Measurements from ENCODE around the gene ASTN1. TPM values are rescaled to one million over a fixed set of nuclear protein-coding genes. Genes with fewer than 3 reads are reported as not detected.

The ASTN1 gene
- total RNA-seq, 3 donors from 2014 or later (not counting 1 experiment from before 2014, with no cell fraction given): not detected

- Histone ChIP-seq H3K27me3 (ENCODE audit: control insufficient read depth, insufficient read depth, low read length) (no peaks in the 10 kb centered on the region), H3K9me3 (ENCODE audit: control insufficient read depth, insufficient read depth, low read length) (no peaks in the 10 kb centered on the region), H3K27ac (ENCODE audit: low read length) (no peak overlapping the region), H3K4me1 (ENCODE audit: control insufficient read depth, insufficient read depth, low read length) (no peaks in the 10 kb centered on the region), H3K36me3 (ENCODE audit: control insufficient read depth, insufficient read depth, low read length) (no peaks in the 10 kb centered on the region), H3K4me3 (ENCODE audit: low read length) (no peak overlapping the region)
- Mint-ChIP-seq H3K27me3 (ENCODE audit: low read depth in 2 of 2) (peaks cover 0 to 2% of the 10 kb centered on the region in 2 donors), H3K36me3 (no peaks in the 10 kb centered on the region), H3K9me3 (peaks cover 10 to 11% of the 10 kb centered on the region in 2 donors), H3K4me1 (no peaks in the 10 kb centered on the region), H3K27ac (no peak overlapping the region), H3K4me3 (no peak overlapping the region)
- intact Hi-C loops (cut with micrococcal nuclease): no loop called here
- 79% methylated on average over 8 of the region's 8 CpGs for WGBS (ENCODE audit: insufficient coverage)
- no peak for TF ChIP-seq CTCF (IDR thresholded peaks at IDR 0.05)
- ATAC-seq: no peak
- DNase-seq: no peak
Measured at GRCh38 chr1:176829261-176829660, 335.3 kb downstream of the ASTN1 start.

- Histone ChIP-seq H3K27me3 (ENCODE audit: control insufficient read depth, insufficient read depth, low read length) (no peaks in the 10 kb centered on the region), H3K27ac (ENCODE audit: low read length) (no peak overlapping the region), H3K9me3 (ENCODE audit: control insufficient read depth, insufficient read depth, low read length) (no peaks in the 10 kb centered on the region), H3K4me1 (ENCODE audit: control insufficient read depth, insufficient read depth, low read length) (no peaks in the 10 kb centered on the region), H3K36me3 (ENCODE audit: control insufficient read depth, insufficient read depth, low read length) (no peaks in the 10 kb centered on the region), H3K4me3 (ENCODE audit: low read length) (no peak overlapping the region)
- no peaks in the 10 kb centered on the region for H3K4me1 Mint-ChIP-seq
- intact Hi-C loops (cut with micrococcal nuclease): no loop called here
- no peak overlapping the region for H3K4me3 Mint-ChIP-seq
- no peaks in the 10 kb centered on the region for H3K36me3 Mint-ChIP-seq
- H3K9me3 Mint-ChIP-seq: peaks cover 7 to 9% of the 10 kb centered on the region in 2 donors
- no peak for DNase-seq
- ATAC-seq: no peak
- no peak overlapping the region for H3K27ac Mint-ChIP-seq
- 62% methylated on average over 1 of the region's 1 CpG for WGBS (ENCODE audit: insufficient coverage)
- no peak for TF ChIP-seq CTCF (IDR thresholded peaks at IDR 0.05)
- peaks cover 0 to 2% of the 10 kb centered on the region in 2 donors for H3K27me3 Mint-ChIP-seq (ENCODE audit: low read depth in 2 of 2)
Measured at GRCh38 chr1:176826265-176826664, 338.2 kb downstream of the ASTN1 start.

- no peak overlapping the region for H3K27ac Mint-ChIP-seq
- no peaks in the 10 kb centered on the region for H3K9me3 ChIP-seq (ENCODE audit: control insufficient read depth, insufficient read depth, low read length)
- intact Hi-C loops (cut with micrococcal nuclease): no loop called here
- no peaks in the 10 kb centered on the region for H3K4me1 ChIP-seq (ENCODE audit: control insufficient read depth, insufficient read depth, low read length)
- no peak for DNase-seq
- WGBS (ENCODE audit: insufficient coverage): 82% methylated on average over 5 of the region's 5 CpGs
- peaks cover 5 to 6% of the 10 kb centered on the region in 2 donors for H3K9me3 Mint-ChIP-seq
- H3K4me1 Mint-ChIP-seq: no peaks in the 10 kb centered on the region
- H3K27ac ChIP-seq (ENCODE audit: low read length): no peak overlapping the region
- no peak for TF ChIP-seq CTCF (IDR thresholded peaks at IDR 0.05)
- H3K27me3 ChIP-seq (ENCODE audit: control insufficient read depth, insufficient read depth, low read length): no peaks in the 10 kb centered on the region
- H3K36me3 Mint-ChIP-seq: no peaks in the 10 kb centered on the region
- H3K27me3 Mint-ChIP-seq (ENCODE audit: low read depth in 2 of 2): peaks cover 0 to 2% of the 10 kb centered on the region in 2 donors
- ATAC-seq: no peak
- no peaks in the 10 kb centered on the region for H3K36me3 ChIP-seq (ENCODE audit: control insufficient read depth, insufficient read depth, low read length)
- H3K4me3 ChIP-seq (ENCODE audit: low read length): no peak overlapping the region
- H3K4me3 Mint-ChIP-seq: no peak overlapping the region
Measured at GRCh38 chr1:176820391-176821031, 344.0 kb downstream of the ASTN1 start.

GRCh38 chr1:176816232-176816631 is 348.3 kb downstream of the ASTN1 start:
- H3K27ac ChIP-seq (ENCODE audit: low read length): no peak overlapping the region
- H3K4me3 ChIP-seq (ENCODE audit: low read length): no peak overlapping the region
- Mint-ChIP-seq H3K4me3 (no peak overlapping the region), H3K27me3 (ENCODE audit: low read depth in 2 of 2) (no peaks in the 10 kb centered on the region), H3K27ac (no peak overlapping the region), H3K4me1 (no peaks in the 10 kb centered on the region), H3K36me3 (no peaks in the 10 kb centered on the region), H3K9me3 (peaks cover 5 to 6% of the 10 kb centered on the region in 2 donors)
- H3K4me1 ChIP-seq (ENCODE audit: control insufficient read depth, insufficient read depth, low read length): no peaks in the 10 kb centered on the region
- no peaks in the 10 kb centered on the region for H3K36me3 ChIP-seq (ENCODE audit: control insufficient read depth, insufficient read depth, low read length)
- intact Hi-C loops (cut with micrococcal nuclease): no loop called here
- ATAC-seq (no peak), DNase-seq (no peak)
- 100% methylated on average over 2 of the region's 3 CpGs for WGBS (ENCODE audit: insufficient coverage)
- H3K9me3 ChIP-seq (ENCODE audit: control insufficient read depth, insufficient read depth, low read length): no peaks in the 10 kb centered on the region
- no peak for TF ChIP-seq CTCF (IDR thresholded peaks at IDR 0.05)
- no peaks in the 10 kb centered on the region for H3K27me3 ChIP-seq (ENCODE audit: control insufficient read depth, insufficient read depth, low read length)

Data from natural killer cell (primary cell).